PFSK-1 (cell line): ENCODE results near the gene HIGD1A.

Experiments
- FOXP2 ChIP-seq: optimal IDR thresholded peaks from 2 replicates; pipeline ENCODE3; 2011; ENCODE audit warnings: borderline replicate concordance, control low read depth, inconsistent platforms; ENCODE audit not compliant: insufficient read depth; ENCODE audit errors: extremely low read length, extremely low read depth
- POLR2AphosphoS5 ChIP-seq: IDR thresholded peaks from 2 replicates; pipeline ENCODE4 v1.6.1; 2012; ENCODE audit warnings: low read depth, mild to moderate bottlenecking, control low read depth, low read length, moderate library complexity
- SIN3A ChIP-seq: IDR thresholded peaks from 2 replicates; pipeline ENCODE4 v1.6.1; 2012; ENCODE audit warnings: mild to moderate bottlenecking, low read length, moderate library complexity, borderline replicate concordance; ENCODE audit not compliant: insufficient read depth
- TAF1 ChIP-seq: IDR thresholded peaks from 2 replicates; pipeline ENCODE4 v1.6.1; 2012; ENCODE audit warnings: low read length, control low read depth, borderline replicate concordance; ENCODE audit not compliant: insufficient read depth
- TF ChIP-seq, protein P1 (sequence below), 2 experiments: IDR thresholded peaks; 2 replicates each; pipeline versions ENCODE4 v1.6.1 to v1.8.0; 2011 to 2012; ENCODE audit warnings: low read depth in 2 of 2, low read length in 2 of 2, control low read depth in 1 of 2, inconsistent platforms in 1 of 2, mild to moderate bottlenecking in 1 of 2, moderate library complexity in 1 of 2; ENCODE audit not compliant: insufficient read depth in 1 of 2

DNA sequence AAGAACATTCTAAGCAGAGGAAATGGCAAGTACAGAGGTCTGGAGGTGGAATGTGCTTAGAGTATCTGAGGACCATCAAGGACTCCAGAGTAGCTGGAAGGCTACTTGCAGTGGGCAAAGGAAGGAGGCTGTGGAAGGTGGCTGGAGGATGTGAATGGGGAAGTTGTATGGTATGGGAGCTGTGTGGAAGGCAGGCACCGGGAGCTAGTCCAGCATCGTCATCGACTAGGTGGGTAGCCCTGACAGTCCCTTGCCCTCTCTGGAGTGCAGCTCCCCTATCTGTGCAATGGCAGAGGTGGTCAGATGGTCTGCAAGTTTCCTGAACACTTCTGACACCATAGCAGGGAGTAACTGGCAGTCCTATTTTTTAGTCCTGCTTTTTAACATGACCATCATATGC lies 50.5 kb downstream of the HIGD1A start:
- no peak for TF ChIP-seq POLR2AphosphoS5
- TF ChIP-seq, protein P1, sequence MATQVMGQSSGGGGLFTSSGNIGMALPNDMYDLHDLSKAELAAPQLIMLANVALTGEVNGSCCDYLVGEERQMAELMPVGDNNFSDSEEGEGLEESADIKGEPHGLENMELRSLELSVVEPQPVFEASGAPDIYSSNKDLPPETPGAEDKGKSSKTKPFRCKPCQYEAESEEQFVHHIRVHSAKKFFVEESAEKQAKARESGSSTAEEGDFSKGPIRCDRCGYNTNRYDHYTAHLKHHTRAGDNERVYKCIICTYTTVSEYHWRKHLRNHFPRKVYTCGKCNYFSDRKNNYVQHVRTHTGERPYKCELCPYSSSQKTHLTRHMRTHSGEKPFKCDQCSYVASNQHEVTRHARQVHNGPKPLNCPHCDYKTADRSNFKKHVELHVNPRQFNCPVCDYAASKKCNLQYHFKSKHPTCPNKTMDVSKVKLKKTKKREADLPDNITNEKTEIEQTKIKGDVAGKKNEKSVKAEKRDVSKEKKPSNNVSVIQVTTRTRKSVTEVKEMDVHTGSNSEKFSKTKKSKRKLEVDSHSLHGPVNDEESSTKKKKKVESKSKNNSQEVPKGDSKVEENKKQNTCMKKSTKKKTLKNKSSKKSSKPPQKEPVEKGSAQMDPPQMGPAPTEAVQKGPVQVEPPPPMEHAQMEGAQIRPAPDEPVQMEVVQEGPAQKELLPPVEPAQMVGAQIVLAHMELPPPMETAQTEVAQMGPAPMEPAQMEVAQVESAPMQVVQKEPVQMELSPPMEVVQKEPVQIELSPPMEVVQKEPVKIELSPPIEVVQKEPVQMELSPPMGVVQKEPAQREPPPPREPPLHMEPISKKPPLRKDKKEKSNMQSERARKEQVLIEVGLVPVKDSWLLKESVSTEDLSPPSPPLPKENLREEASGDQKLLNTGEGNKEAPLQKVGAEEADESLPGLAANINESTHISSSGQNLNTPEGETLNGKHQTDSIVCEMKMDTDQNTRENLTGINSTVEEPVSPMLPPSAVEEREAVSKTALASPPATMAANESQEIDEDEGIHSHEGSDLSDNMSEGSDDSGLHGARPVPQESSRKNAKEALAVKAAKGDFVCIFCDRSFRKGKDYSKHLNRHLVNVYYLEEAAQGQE (IDR thresholded peaks at IDR 0.05; ENCODE audit: insufficient read depth in 1 of 2, low read depth in 2 of 2, low read length in 2 of 2): no peak
- no peak for TF ChIP-seq FOXP2
- no peak for TF ChIP-seq SIN3A
- TF ChIP-seq TAF1: no peak
